Liver (tissue), 9 donors: ENCODE results near the gene CDON. TPM values are rescaled to one million over a fixed set of nuclear protein-coding genes. Genes with fewer than 3 reads are reported as not detected.

Source experiments
- DNase-seq: peaks from one replicate; pipeline ENCODE4 v3.0.0-alpha.2; 2017; ENCODE audit warnings: low spot score
- H3K27ac ChIP-seq, 2 donors: one replicate each; pipeline ENCODE4 v1.7.0; 2013; ENCODE audit warnings: inconsistent platforms in 2 of 2, low read length in 2 of 2, control low read depth in 1 of 2, low read depth in 1 of 2, mild to moderate bottlenecking in 1 of 2
- H3K27me3 ChIP-seq, 4 donors: one replicate each; pipeline versions ENCODE4 v1.6.1 to v1.7.0; 2013; ENCODE audit warnings: low read length in 3 of 4, inconsistent platforms in 1 of 4, mild to moderate bottlenecking in 1 of 4, moderate library complexity in 1 of 4; ENCODE audit not compliant: control insufficient read depth in 4 of 4, insufficient read depth in 4 of 4
- H3K36me3 ChIP-seq, 4 donors: one replicate each; pipeline versions ENCODE4 v1.6.1 to v1.7.0; 2013; ENCODE audit warnings: low read length in 3 of 4, mild to moderate bottlenecking in 3 of 4, low read depth in 1 of 4, moderate library complexity in 1 of 4; ENCODE audit not compliant: control insufficient read depth in 4 of 4, insufficient read depth in 3 of 4
- H3K4me1 ChIP-seq, 4 donors: one replicate each; pipeline versions ENCODE4 v1.6.1 to v1.7.0; 2013; ENCODE audit warnings: low read length in 3 of 4, mild to moderate bottlenecking in 3 of 4, moderate library complexity in 1 of 4; ENCODE audit not compliant: control insufficient read depth in 4 of 4, insufficient read depth in 4 of 4
- H3K4me3 ChIP-seq, 3 donors: one replicate each; pipeline versions ENCODE4 v1.6.1 to v1.7.0; 2013; ENCODE audit warnings: low read length in 3 of 3, control low read depth in 1 of 3, low read depth in 1 of 3, mild to moderate bottlenecking in 1 of 3
- H3K9ac ChIP-seq, 2 donors: one replicate each; pipeline ENCODE4 v1.7.0; 2013; ENCODE audit warnings: low read length in 2 of 2, mild to moderate bottlenecking in 2 of 2, moderate library complexity in 2 of 2, control low read depth in 1 of 2, low read depth in 1 of 2
- H3K9me3 ChIP-seq, 4 donors: one replicate each; pipeline versions ENCODE4 v1.6.1 to v1.7.0; 2013; ENCODE audit warnings: low read length in 3 of 4; ENCODE audit not compliant: control insufficient read depth in 4 of 4
- ATF3 ChIP-seq: IDR thresholded peaks from 2 replicates; pipeline ENCODE4 v1.6.1; 2016; ENCODE audit warnings: antibody characterized with exemption
- CTCF ChIP-seq: fragments of 150-350 bp; IDR thresholded peaks from 2 replicates; pipeline ENCODE4 v1.5.1; 2017; ENCODE audit warnings: improper control_type of control experiment, low read depth, low read length; ENCODE audit not compliant: missing input control
- EGR1 ChIP-seq, 2 donors: IDR thresholded peaks; 2 replicates each; pipeline ENCODE4 v1.6.1; 2016 to 2018; ENCODE audit warnings: antibody characterized with exemption in 2 of 2, low read depth in 2 of 2
- FOXA1 ChIP-seq: IDR thresholded peaks from 2 replicates; pipeline ENCODE4 v1.6.1; 2016; ENCODE audit warnings: antibody characterized with exemption
- FOXA2 ChIP-seq: IDR thresholded peaks from 2 replicates; pipeline ENCODE4 v1.6.1; 2016; ENCODE audit warnings: antibody characterized with exemption
- GABPA ChIP-seq, 2 donors: IDR thresholded peaks in 1 of 2; conservative IDR thresholded peaks in 1 of 2; 2 replicates each; pipeline ENCODE4 v1.6.1; 2016; ENCODE audit warnings: antibody characterized with exemption in 2 of 2, mild to moderate bottlenecking in 1 of 2, moderate library complexity in 1 of 2
- HNF4A ChIP-seq, 2 donors: conservative IDR thresholded peaks; 2 replicates each; pipeline ENCODE4 v1.6.1; 2016; ENCODE audit warnings: antibody characterized with exemption in 2 of 2, mild to moderate bottlenecking in 2 of 2
- HNF4G ChIP-seq: IDR thresholded peaks from 2 replicates; pipeline ENCODE4 v1.6.1; 2016; ENCODE audit warnings: antibody characterized with exemption
- JUND ChIP-seq, 2 donors: IDR thresholded peaks; 2 replicates each; pipeline ENCODE4 v1.6.1; 2016; ENCODE audit warnings: antibody characterized with exemption in 2 of 2
- MAX ChIP-seq: IDR thresholded peaks from 2 replicates; pipeline ENCODE4 v1.6.1; 2016; ENCODE audit warnings: antibody characterized with exemption
- NR2F2 ChIP-seq: IDR thresholded peaks from 2 replicates; pipeline ENCODE4 v1.6.1; 2016; ENCODE audit warnings: antibody characterized with exemption
- RAD21 ChIP-seq, 2 donors: IDR thresholded peaks; 2 replicates each; pipeline ENCODE4 v1.6.1; 2016; ENCODE audit warnings: antibody characterized with exemption in 2 of 2, mild to moderate bottlenecking in 2 of 2
- REST ChIP-seq: IDR thresholded peaks from 2 replicates; pipeline ENCODE4 v1.6.1; 2016; ENCODE audit warnings: antibody characterized with exemption, mild to moderate bottlenecking
- RXRA ChIP-seq, 2 donors: IDR thresholded peaks; 2 replicates each; pipeline ENCODE4 v1.6.1; 2017 to 2018; ENCODE audit warnings: antibody characterized with exemption in 2 of 2, mild to moderate bottlenecking in 1 of 2
- SP1 ChIP-seq: IDR thresholded peaks from 2 replicates; pipeline ENCODE4 v1.6.1; 2018; ENCODE audit warnings: antibody characterized with exemption, mild to moderate bottlenecking
- TAF1 ChIP-seq: conservative IDR thresholded peaks from 2 replicates; pipeline ENCODE4 v1.6.1; 2016; ENCODE audit warnings: antibody characterized with exemption, mild to moderate bottlenecking
- YY1 ChIP-seq: IDR thresholded peaks from 2 replicates; pipeline ENCODE4 v1.6.1; 2016; ENCODE audit warnings: antibody characterized with exemption, mild to moderate bottlenecking
- ZBTB33 ChIP-seq: IDR thresholded peaks from 2 replicates; pipeline ENCODE4 v1.6.1; 2016; ENCODE audit warnings: antibody characterized with exemption
- WGBS: extraction: QIAGEN DNeasy Blood & Tissue Kit; methylation state at CpG from one replicate; pipeline ENCODE4 v1.1.7; 2013; 5-methylcytosine and 5-hydroxymethylcytosine counted together
- polyA plus RNA-seq, 2 donors: library from polyadenylated mRNA; stranded (reverse) in 1 of 2; unstranded in 1 of 2; fragments of 200-250 nt in 1 of 2; fragments of >200 nt in 1 of 2; fragmentation: Nextera tagmentation in 1 of 2; extraction: Ambion mirVana in 1 of 2; gene quantifications; one replicate each; pipeline versions ENCODE4 v1.2.1 to v1.2.3, GENCODE V29; 2013 to 2015
- total RNA-seq, 2 donors: library from RNA; depleted of rRNA; stranded (reverse); fragments of >200 nt; gene quantifications; one replicate each; pipeline ENCODE4 v1.2.3, GENCODE V29; 2014
- donor health status: healthy.
- donor health status: healthy.
- donor health status: healthy.
- donor health status: healthy.
- donor health status: healthy.

The CDON gene
- total and polyA plus RNA-seq, 4 donors, result 0.69 to 7.4 (median 3.9) TPM

- H3K4me3 ChIP-seq, result no peak overlapping the region
- DNase-seq, result no peak
- WGBS, result 91% methylated on average over 21 of the region's 21 CpGs
These were observed 108.3 kb downstream of the CDON start for GRCh38 chr11:125954123-125954944.

More at GRCh38 chr11:125954123-125954944, 108.3 kb downstream of the CDON start:
- H3K36me3 ChIP-seq, result no peaks in the 10 kb centered on the region
- H3K27me3 ChIP-seq, result no peaks in the 10 kb centered on the region
- H3K9me3 ChIP-seq, result no peaks in the 10 kb centered on the region
- no peak overlapping the region for H3K27ac ChIP-seq
- H3K9ac ChIP-seq, result no peak overlapping the region
- TF ChIP-seq FOXA1 (no peak), JUND (IDR thresholded peaks at IDR 0.05) (no peak), YY1 (no peak), NR2F2 (no peak), REST (no peak), RAD21 (IDR thresholded peaks at IDR 0.05) (no peak), CTCF (no peak), EGR1 (IDR thresholded peaks at IDR 0.05; ENCODE audit: low read depth in 2 of 2) (no peak), MAX (no peak), SP1 (no peak), GABPA (IDR thresholded peaks at IDR 0.05 in 1 of 2, conservative IDR thresholded peaks at IDR 0.05 in 1 of 2) (no peak), TAF1 (no peak), FOXA2 (no peak), HNF4G (no peak), ZBTB33 (no peak), RXRA (IDR thresholded peaks at IDR 0.05) (no peak), HNF4A (conservative IDR thresholded peaks at IDR 0.05) (no peak), ATF3 (no peak)
- no peaks in the 10 kb centered on the region for H3K4me1 ChIP-seq
